ENCODE data around the gene PPID. TPM values are rescaled to one million over a fixed set of nuclear protein-coding genes. Genes with fewer than 3 reads are reported as not detected.
A peak's percentile ranks its signal among the peaks of the same experiment; 100 is the strongest.

PPID gene
- total and polyA plus RNA-seq, 9 of the 15 experiments (the other 6 are each of a cell fraction or from before 2014, with no cell fraction given): 46.5 to 160 (median 98.6) TPM

- TF ChIP-seq ILF3 (IDR thresholded peaks at IDR 0.05; ENCODE audit: borderline replicate concordance): no peak
- no peak for TF ChIP-seq CHD4 (IDR thresholded peaks at IDR 0.05; ENCODE audit: insufficient read depth, insufficient replicate concordance, low read depth, low read length, poor library complexity, severe bottlenecking)
- TF ChIP-seq, protein P1, sequence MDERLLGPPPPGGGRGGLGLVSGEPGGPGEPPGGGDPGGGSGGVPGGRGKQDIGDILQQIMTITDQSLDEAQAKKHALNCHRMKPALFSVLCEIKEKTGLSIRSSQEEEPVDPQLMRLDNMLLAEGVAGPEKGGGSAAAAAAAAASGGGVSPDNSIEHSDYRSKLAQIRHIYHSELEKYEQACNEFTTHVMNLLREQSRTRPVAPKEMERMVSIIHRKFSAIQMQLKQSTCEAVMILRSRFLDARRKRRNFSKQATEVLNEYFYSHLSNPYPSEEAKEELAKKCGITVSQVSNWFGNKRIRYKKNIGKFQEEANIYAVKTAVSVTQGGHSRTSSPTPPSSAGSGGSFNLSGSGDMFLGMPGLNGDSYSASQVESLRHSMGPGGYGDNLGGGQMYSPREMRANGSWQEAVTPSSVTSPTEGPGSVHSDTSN (CRISPR knock-in tag; IDR thresholded peaks at IDR 0.05; ENCODE audit: low read depth): no peak
- TF ChIP-seq, protein P1 (tag; conservative IDR thresholded peaks at IDR 0.05; ENCODE audit: low read depth): peak; percentile 12; the same call in 1 of the 2 replicates
- no peak for TF ChIP-seq IRF1 (CRISPR knock-in tag; IDR thresholded peaks at IDR 0.05; ENCODE audit: borderline replicate concordance)
- peak; percentile 70; the same call in 1 of the 2 replicates for TF ChIP-seq ATF6 (CRISPR knock-in tag; IDR thresholded peaks at IDR 0.05)
- TF ChIP-seq KDM2B (CRISPR knock-in tag; IDR thresholded peaks at IDR 0.05): no peak
- peak; percentile 58; the same call in 1 of the 2 replicates for TF ChIP-seq GATAD2B (IDR thresholded peaks at IDR 0.05; ENCODE audit: borderline replicate concordance)
- TF ChIP-seq E2F1 (CRISPR knock-in tag; IDR thresholded peaks at IDR 0.05): peak; percentile 78
- TF ChIP-seq SAP30 (IDR thresholded peaks at IDR 0.05; ENCODE audit: borderline replicate concordance, insufficient read depth, low read depth, low read length, poor library complexity, severe bottlenecking): peak; percentile 88
- TF ChIP-seq, protein P2, sequence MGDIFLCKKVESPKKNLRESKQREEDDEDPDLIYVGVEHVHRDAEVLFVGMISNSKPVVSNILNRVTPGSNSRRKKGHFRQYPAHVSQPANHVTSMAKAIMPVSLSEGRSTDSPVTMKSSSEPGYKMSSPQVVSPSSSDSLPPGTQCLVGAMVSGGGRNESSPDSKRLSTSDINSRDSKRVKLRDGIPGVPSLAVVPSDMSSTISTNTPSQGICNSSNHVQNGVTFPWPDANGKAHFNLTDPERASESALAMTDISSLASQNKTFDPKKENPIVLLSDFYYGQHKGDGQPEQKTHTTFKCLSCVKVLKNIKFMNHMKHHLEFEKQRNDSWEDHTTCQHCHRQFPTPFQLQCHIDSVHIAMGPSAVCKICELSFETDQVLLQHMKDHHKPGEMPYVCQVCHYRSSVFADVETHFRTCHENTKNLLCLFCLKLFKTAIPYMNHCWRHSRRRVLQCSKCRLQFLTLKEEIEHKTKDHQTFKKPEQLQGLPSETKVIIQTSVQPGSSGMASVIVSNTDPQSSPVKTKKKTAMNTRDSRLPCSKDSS (IDR thresholded peaks at IDR 0.05; ENCODE audit: low read depth, partially characterized antibody): no peak
- peak; percentile 67; the same call in 1 of the 2 replicates for TF ChIP-seq ZKSCAN1 (IDR thresholded peaks at IDR 0.05; ENCODE audit: low read depth, low read length)
- TF ChIP-seq MAX (CRISPR knock-in tag; IDR thresholded peaks at IDR 0.05): no peak; the same call in none of the 2 replicates
- TF ChIP-seq ZSCAN29 (IDR thresholded peaks at IDR 0.05): no peak
- no peak for TF ChIP-seq ZNF12 (CRISPR knock-in tag; IDR thresholded peaks at IDR 0.05)
Measured at GRCh38 chr4:158671915-158672806, 51.0 kb downstream of the PPID start, which contains the start of gene ETFDH (continued).
